ENCODE data around the gene CCR4.

GRCh38 chr3:32912046-32912445 is 39.4 kb upstream of the CCR4 start:
- TF ChIP-seq POLR2AphosphoS5 (IDR thresholded peaks at IDR 0.05; ENCODE audit: low read depth, low read length) (no peak), POLR2A (IDR thresholded peaks at IDR 0.05; ENCODE audit: low read depth, low read length) (no peak)

All from GM12891 (cell line).